Bronchial epithelial cell (primary cell): Measurements from ENCODE around the gene ITGB7. TPM values are rescaled to one million over a fixed set of nuclear protein-coding genes. Genes with fewer than 3 reads are reported as not detected.

ENCODE experiments used
- DNase-seq: peaks from one replicate; pipeline ENCODE4 v3.0.0-alpha.2; 2010; ENCODE audit warnings: low read depth
- FAIRE-seq: peaks from 2 replicates; lab custom pipeline; 2011; peaks lifted over from hg19 to GRCh38; lab: Jason Lieb, UNC
- H3K27me3 ChIP-seq: 2 replicates; pipeline ENCODE4 v1.5.1; 2011; ENCODE audit warnings: low read length; ENCODE audit not compliant: control insufficient read depth, insufficient read depth
- H3K36me3 ChIP-seq: 2 replicates; pipeline ENCODE4 v1.5.1; 2011; ENCODE audit warnings: low read length; ENCODE audit not compliant: control insufficient read depth, insufficient read depth
- H3K4me3 ChIP-seq: 2 replicates; pipeline ENCODE4 v1.5.1; 2011; ENCODE audit warnings: mild to moderate bottlenecking, low read depth, low read length, control low read depth
- total RNA-seq: library from RNA; depleted of rRNA; stranded (reverse); fragments of >200 nt; gene quantifications from 2 replicates; pipeline ENCODE4 v1.2.1, GENCODE V29; 2014
- TF ChIP-seq, protein P1 (sequence below): IDR thresholded peaks from 2 replicates; pipeline ENCODE4 v1.5.1; 2011; ENCODE audit warnings: mild to moderate bottlenecking, moderate library complexity, low read length, control low read depth, inconsistent platforms; ENCODE audit not compliant: insufficient read depth, severe bottlenecking

Gene ITGB7
- total RNA-seq, 1 donor from 2014 or later: 8.4 TPM

DNA sequence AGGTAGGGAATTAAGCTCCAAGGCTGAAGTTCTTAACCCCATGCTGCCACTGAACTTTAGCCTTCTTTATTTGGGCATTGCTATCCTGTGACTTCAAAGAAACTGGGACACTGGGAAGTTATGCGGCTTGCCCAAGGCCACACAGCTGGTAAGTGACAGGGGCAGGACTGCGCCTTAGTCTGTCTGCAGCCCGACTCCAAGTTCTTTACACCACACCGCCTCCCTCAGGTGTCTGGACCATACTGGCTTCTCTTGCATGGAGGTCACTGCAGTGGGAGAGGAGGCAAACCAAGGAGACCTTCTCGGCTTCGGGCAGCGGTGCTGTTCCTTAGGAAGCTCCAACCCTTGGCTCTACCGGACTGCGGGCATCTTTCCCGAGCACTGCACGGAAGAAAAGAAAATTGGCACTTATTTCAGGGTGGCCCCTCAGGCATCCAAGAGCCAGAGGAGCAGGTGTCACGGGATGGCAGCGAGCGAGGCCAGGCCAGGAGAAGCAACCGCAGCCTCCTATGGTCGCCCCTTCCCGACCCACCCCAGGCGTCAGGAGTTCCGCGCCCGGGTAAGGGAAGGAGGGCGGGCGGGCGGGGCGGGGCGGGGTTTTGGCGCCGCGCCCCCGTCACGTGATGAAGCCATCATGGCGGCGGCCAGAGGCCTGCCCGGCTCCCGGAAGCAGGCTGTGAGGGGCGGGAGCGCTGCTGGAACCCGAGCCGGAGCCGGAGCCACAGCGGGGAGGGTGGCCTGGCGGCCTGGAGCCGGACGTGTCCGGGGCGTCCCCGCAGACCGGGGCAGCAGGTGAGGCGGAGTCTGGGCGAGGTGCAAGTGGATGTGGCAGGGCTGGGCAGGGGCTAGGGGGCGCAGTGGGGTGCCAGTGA is 44.7 kb upstream of the ITGB7 start:
- DNase-seq: peak; percentile 71
- TF ChIP-seq, protein P1, sequence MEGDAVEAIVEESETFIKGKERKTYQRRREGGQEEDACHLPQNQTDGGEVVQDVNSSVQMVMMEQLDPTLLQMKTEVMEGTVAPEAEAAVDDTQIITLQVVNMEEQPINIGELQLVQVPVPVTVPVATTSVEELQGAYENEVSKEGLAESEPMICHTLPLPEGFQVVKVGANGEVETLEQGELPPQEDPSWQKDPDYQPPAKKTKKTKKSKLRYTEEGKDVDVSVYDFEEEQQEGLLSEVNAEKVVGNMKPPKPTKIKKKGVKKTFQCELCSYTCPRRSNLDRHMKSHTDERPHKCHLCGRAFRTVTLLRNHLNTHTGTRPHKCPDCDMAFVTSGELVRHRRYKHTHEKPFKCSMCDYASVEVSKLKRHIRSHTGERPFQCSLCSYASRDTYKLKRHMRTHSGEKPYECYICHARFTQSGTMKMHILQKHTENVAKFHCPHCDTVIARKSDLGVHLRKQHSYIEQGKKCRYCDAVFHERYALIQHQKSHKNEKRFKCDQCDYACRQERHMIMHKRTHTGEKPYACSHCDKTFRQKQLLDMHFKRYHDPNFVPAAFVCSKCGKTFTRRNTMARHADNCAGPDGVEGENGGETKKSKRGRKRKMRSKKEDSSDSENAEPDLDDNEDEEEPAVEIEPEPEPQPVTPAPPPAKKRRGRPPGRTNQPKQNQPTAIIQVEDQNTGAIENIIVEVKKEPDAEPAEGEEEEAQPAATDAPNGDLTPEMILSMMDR: peak; percentile 66
- no peak for FAIRE-seq

DNA sequence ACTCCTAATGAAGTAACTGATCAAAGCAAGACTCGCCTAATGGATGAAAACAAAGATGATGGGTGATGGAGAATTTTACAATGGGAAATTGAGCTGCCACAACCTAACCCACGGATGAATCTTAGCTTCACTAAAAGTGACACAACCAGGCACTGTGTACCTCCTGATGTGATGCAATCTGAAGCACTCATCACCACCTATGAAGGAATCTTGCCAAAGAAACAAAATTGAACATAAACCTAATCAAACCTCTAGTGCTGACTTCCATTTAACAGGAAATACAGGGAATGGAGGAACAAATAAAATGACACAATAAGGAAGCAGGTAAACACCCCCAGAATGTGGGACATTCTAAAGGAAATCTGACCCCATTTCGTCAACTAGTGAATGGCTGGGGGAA is 38.2 kb upstream of the ITGB7 start:
- DNase-seq (no peak), FAIRE-seq (no peak)
- Histone ChIP-seq H3K4me3 (no peak overlapping the region), H3K27me3 (peaks cover 8% of the 10 kb centered on the region), H3K36me3 (no peaks in the 10 kb centered on the region)
- TF ChIP-seq, protein P1: no peak

More for the DNA sequence above, 44.7 kb upstream of the ITGB7 start:
- Histone ChIP-seq H3K27me3 (no peaks in the 10 kb centered on the region), H3K4me3 (peak overlapping the region; percentile 88), H3K36me3 (peaks cover 4% of the 10 kb centered on the region)

DNA sequence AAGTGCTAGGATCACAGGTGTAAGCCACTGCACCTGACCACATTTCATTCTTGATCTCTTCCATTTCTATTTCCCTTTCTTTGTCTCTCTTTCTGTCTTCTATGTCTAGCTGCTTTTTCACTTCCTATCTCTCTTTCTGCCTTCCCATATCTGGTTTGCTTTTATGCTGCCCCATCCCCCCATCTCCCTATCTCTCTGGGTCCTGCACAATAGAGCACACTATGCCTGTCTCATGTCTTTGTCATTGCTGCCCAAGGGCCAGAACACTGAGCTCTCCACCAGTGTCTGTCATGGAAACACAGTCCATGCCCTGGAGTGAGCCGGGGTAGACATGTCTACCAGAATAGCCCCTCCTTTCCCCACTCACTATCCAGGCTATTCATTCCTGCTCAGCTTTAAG is 37.3 kb upstream of the ITGB7 start:
- no peak for FAIRE-seq

DNA sequence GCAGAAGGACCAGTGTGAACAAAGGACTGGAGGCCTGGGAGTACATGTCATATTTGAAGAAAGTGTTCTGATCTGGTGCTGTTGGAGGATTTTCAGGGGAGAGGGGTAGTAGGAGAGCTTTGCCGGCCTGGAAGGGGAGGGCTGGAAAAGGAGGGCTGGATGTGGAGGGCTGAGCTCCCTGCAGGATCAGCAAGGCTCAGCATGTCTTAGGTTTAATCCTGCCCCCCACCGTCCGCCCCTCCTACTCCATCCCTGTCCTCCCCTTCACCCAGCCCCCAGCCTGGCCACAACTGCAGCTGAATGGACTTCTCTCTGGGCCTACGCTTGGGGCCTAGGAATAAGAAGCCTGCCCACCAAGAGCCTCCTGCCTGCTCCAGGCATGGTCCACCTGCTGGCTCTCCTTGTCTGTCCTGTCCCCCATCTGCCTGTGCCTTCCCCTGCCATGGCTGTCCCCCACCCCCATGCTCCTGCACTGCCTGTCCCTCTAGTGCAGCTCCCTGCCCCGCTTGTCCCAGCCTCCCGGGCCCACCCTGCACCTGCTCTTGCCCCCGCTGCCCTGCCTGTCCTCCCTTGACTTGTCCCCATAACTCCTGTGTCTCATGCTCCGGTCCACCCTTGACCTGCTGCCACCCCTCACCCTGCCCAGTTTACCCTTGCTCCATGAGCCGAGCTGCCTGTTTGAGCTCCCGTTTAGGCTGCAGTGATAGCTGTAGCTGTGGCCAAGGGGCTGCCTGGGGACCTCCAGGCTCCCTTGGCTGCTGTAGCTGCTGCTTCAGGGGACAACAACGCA is 34.8 kb upstream of the ITGB7 start:
- FAIRE-seq: no peak
- TF ChIP-seq, protein P1: no peak
- peaks cover 8% of the 10 kb centered on the region for H3K27me3 ChIP-seq
- no peak overlapping the region for H3K4me3 ChIP-seq
- no peaks in the 10 kb centered on the region for H3K36me3 ChIP-seq
- DNase-seq: no peak

More for the DNA sequence above, 37.3 kb upstream of the ITGB7 start:
- no peaks in the 10 kb centered on the region for H3K36me3 ChIP-seq
- peaks cover 8% of the 10 kb centered on the region for H3K27me3 ChIP-seq
- H3K4me3 ChIP-seq: no peak overlapping the region
- DNase-seq: no peak
- TF ChIP-seq, protein P1: no peak

DNA sequence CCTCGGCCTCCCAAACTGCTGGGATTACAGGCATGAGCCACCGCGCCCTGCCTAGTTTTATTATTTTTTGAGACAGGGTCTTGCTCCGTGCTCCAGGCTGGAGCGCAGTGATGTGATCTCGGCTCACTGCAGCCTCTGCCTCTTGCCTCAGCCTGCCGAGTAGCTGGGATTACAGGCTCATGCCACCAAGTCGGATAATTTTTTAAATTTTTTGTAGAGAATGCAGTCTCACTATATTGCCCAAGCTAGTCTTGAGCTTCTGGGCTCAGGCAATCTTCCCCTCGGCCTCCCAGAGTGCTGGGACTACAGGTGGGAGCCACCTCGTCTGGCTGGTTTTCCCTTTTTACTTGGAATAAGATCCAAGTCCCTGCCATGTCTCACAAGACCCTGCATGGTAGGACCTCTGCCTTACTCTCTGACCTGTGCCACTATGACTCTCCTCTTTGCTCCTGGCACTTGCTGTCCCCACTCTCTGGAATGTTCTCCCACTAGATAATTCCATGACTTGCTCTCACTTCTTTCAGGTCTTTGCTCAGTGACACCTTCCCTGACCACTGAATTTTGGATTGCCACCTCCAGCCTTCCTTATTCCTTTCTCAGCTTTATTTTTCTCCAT is 32.7 kb upstream of the ITGB7 start:
- FAIRE-seq: no peak
- Histone ChIP-seq H3K36me3 (no peaks in the 10 kb centered on the region), H3K27me3 (peaks cover 8% of the 10 kb centered on the region), H3K4me3 (no peak overlapping the region)
- TF ChIP-seq, protein P1: no peak
- DNase-seq: no peak
